H1 (cell line): ENCODE measurements around the gene SSRP1. TPM values are rescaled to one million over a fixed set of nuclear protein-coding genes. Genes with fewer than 3 reads are reported as not detected.

Experiments used
- CBX5 ChIP-seq: fragments of 300-800, 300-1000 bp; sonication (generic); IDR thresholded peaks from 2 replicates; pipeline ENCODE4 v1.7.1; 2016; ENCODE audit warnings: antibody characterized with exemption, low read length, low read depth
- CHD2 ChIP-seq: IDR thresholded peaks from 2 replicates; pipeline ENCODE4 v1.6.1; 2012; ENCODE audit warnings: low read length, improper control_type of control experiment
- CHD7 ChIP-seq: fragments of 300-600 bp; sonication (generic); IDR thresholded peaks from 2 replicates; pipeline ENCODE4 v1.7.1; 2012; ENCODE audit warnings: low read length, moderate library complexity, mild to moderate bottlenecking, inconsistent platforms; ENCODE audit not compliant: insufficient replicate concordance
- E2F6 ChIP-seq: IDR thresholded peaks from 2 replicates; pipeline ENCODE4 v1.6.1; 2012; ENCODE audit warnings: inconsistent platforms
- EP300 ChIP-seq, 2 experiments: IDR thresholded peaks; 1 replicate in 1 of 2; 2 replicates in 1 of 2; pipeline ENCODE4 v1.6.1; 2011 to 2012; ENCODE audit warnings: low read depth in 2 of 2, low read length in 2 of 2, mild to moderate bottlenecking in 2 of 2, borderline replicate concordance in 1 of 2, inconsistent platforms in 1 of 2, moderate library complexity in 1 of 2
- GABPA ChIP-seq: IDR thresholded peaks from 2 replicates; pipeline ENCODE4 v1.6.1; 2011; ENCODE audit warnings: mild to moderate bottlenecking, low read length, moderate library complexity, borderline replicate concordance; ENCODE audit not compliant: insufficient read depth
- KDM5A ChIP-seq: fragments of 200-600 bp; IDR thresholded peaks from 2 replicates; pipeline ENCODE4 v1.7.1; 2012; ENCODE audit warnings: mild to moderate bottlenecking, low read length, inconsistent platforms, mixed read lengths
- SAP30 ChIP-seq: fragments of 300-600 bp; sonication (generic); IDR thresholded peaks from 2 replicates; pipeline ENCODE4 v1.7.1; 2012; ENCODE audit warnings: low read length, moderate library complexity, mild to moderate bottlenecking, inconsistent platforms; ENCODE audit not compliant: insufficient read depth, insufficient replicate concordance
- TCF12 ChIP-seq: IDR thresholded peaks from 2 replicates; pipeline ENCODE4 v1.6.1; 2011; ENCODE audit warnings: low read depth, mild to moderate bottlenecking, low read length
- polyA plus RNA-seq, 7 experiments: library from polyadenylated mRNA; depleted of rRNA in 3 of 7; stranded (reverse) in 5 of 7; unstranded in 2 of 7; fragments of >200 nt in 5 of 7; fragments of 200-250 nt in 2 of 7; gene quantifications; 1 replicate in 5 of 7; 2 replicates in 1 of 7; 4 replicates in 1 of 7; pipeline versions ENCODE4 v1.2.1 to v1.2.3, GENCODE V29; 2011 to 2013; ENCODE audit warnings: missing spikeins in 2 of 7, mixed read lengths in 2 of 7
- total RNA-seq: library from RNA; stranded (reverse); fragmentation: NEBNext Ultra II Directional; extraction: Animal tissue kit (Norgen Biotek cat#: 25700); gene quantifications from 2 replicates; pipeline ENCODE4 v1.2.1, GENCODE V29; 2021

Gene SSRP1
- total and polyA plus RNA-seq, 2 of the 8 experiments (the other 6 are each of a cell fraction or from before 2014, with no cell fraction given) = 259 to 281 TPM

DNA sequence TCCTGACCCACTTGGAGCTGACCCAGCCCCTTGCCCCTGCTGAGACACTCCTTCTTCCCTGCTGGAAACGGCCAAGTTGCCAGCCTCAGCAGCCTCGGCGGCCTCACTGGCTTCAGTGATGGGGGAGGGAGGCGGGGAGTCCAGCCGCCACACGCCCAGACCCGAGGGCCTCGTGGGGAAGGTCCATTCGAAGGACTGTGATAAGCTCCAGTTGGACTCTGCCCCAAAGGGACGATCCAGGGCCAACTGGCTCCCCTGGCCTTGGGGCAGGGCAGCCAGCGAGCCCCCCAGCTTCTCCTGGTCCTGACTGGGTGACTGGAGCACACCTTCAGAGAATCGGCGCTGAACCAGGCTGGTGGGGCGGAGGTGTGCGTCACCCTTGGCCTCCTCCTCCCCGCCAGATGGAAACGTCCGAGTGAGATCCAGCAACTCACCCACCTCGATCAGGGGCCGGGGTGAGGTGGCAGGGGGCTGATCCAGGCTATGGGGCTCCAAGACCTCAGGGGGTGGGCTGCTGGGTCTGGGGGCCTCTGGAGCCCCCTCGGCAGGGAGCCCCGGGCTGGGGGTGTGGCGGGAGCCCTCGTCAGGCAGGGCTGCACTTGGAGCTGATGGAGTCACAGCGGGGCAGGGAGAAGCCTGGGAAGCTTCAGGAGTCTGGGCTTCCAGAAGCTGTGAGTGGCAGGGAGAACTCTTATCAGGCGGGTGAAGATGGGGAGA, 22.5 kb downstream of the SSRP1 start (continued):
- TF ChIP-seq CHD7 = no peak
- no peak for TF ChIP-seq GABPA
- TF ChIP-seq CHD2 = no peak
- TF ChIP-seq CBX5 = no peak
- TF ChIP-seq KDM5A = no peak
- no peak for TF ChIP-seq E2F6
- no peak for TF ChIP-seq TCF12
- TF ChIP-seq EP300 (IDR thresholded peaks at IDR 0.05; ENCODE audit: borderline replicate concordance in 1 of 2, low read depth in 2 of 2, low read length in 2 of 2) = no peak
- no peak for TF ChIP-seq SAP30
